HepG2 (cell line): ENCODE results near the gene SLC25A15. TPM values are rescaled to one million over a fixed set of nuclear protein-coding genes. Genes with fewer than 3 reads are reported as not detected.

ENCODE experiments used
- CEBPG ChIP-seq: IDR thresholded peaks from 2 replicates; pipeline ENCODE4 v1.6.1; 2016
- HNF4A ChIP-seq: sonication (generic); formaldehyde crosslinking; IDR thresholded peaks from 2 replicates; pipeline ENCODE4 v1.4.0; 2020; ENCODE audit warnings: missing genetic modification reagents
- MEF2D ChIP-seq: sonication (generic); formaldehyde crosslinking; IDR thresholded peaks from 2 replicates; pipeline ENCODE4 v1.5.1; 2020; ENCODE audit warnings: mild to moderate bottlenecking, missing genetic modification reagents
- NR2F2 ChIP-seq: IDR thresholded peaks from 2 replicates; pipeline ENCODE4 v1.6.1; 2012; ENCODE audit warnings: low read depth, inconsistent platforms, borderline replicate concordance
- TCF12 ChIP-seq, 2 experiments: fragments of 450-650 bp in 1 of 2; sonication (generic) in 1 of 2; formaldehyde crosslinking in 1 of 2; IDR thresholded peaks; 2 replicates each; pipeline versions ENCODE4 v1.6.1 to v1.8.0; 2017 to 2022; ENCODE audit warnings: antibody characterized with exemption in 1 of 2, mild to moderate bottlenecking in 1 of 2, missing genetic modification reagents in 1 of 2, moderate library complexity in 1 of 2
- ZNF331 ChIP-seq: sonication (generic); formaldehyde crosslinking; IDR thresholded peaks from 2 replicates; pipeline ENCODE4 v1.4.0; 2020; ENCODE audit warnings: missing genetic modification reagents
- ZNF775 ChIP-seq: sonication (generic); formaldehyde crosslinking; IDR thresholded peaks from 2 replicates; pipeline ENCODE4 v1.4.0; 2020; ENCODE audit warnings: missing genetic modification reagents, mild to moderate bottlenecking, moderate library complexity, borderline replicate concordance
- polyA plus RNA-seq, 8 experiments: library from polyadenylated mRNA; depleted of rRNA in 3 of 8; stranded (reverse) in 7 of 8; unstranded in 1 of 8; fragments of >200 nt; fragmentation: Illumina TruSeq in 4 of 8; extraction: Trizol in 4 of 8; gene quantifications; 2 replicates each; pipeline versions ENCODE4 v1.2.1 to v1.2.3, GENCODE V29; 2011 to 2016; ENCODE audit warnings: low read depth in 4 of 8, missing spikeins in 1 of 8, mixed read lengths in 1 of 8; ENCODE audit not compliant: insufficient read depth in 1 of 8
- total RNA-seq, 5 experiments: library from RNA; depleted of rRNA; stranded (reverse); fragments of >200 nt; fragmentation: Illumina TruSeq; extraction: Trizol; gene quantifications; 2 replicates each; pipeline ENCODE4 v1.2.3, GENCODE V29; 2016; ENCODE audit warnings: low read depth in 1 of 5
- TF ChIP-seq, protein P1 (sequence below): sonication (generic); formaldehyde crosslinking; IDR thresholded peaks from 2 replicates; pipeline ENCODE4 v1.5.1; 2020; ENCODE audit warnings: mild to moderate bottlenecking, missing genetic modification reagents, borderline replicate concordance
- TF ChIP-seq, protein P2 (sequence below): sonication (generic); formaldehyde crosslinking; IDR thresholded peaks from 2 replicates; pipeline ENCODE4 v1.4.0; 2020; ENCODE audit warnings: missing genetic modification reagents
- TF ChIP-seq, protein P3 (sequence below): IDR thresholded peaks from 2 replicates; pipeline ENCODE4 v1.6.1; 2016; ENCODE audit warnings: missing compliant biosample characterization, missing genetic modification reagents, borderline replicate concordance
- TF ChIP-seq, protein P4 (sequence below): sonication (generic); formaldehyde crosslinking; IDR thresholded peaks from 2 replicates; pipeline ENCODE4 v1.4.0; 2020; ENCODE audit warnings: missing genetic modification reagents, borderline replicate concordance
- TF ChIP-seq, protein P5 (sequence below): IDR thresholded peaks from 2 replicates; pipeline ENCODE4 v1.6.1; 2012; ENCODE audit warnings: inconsistent platforms

SLC25A15 gene
- total and polyA plus RNA-seq, 2 of the 13 experiments (the other 11 are each of a cell fraction or from before 2014, with no cell fraction given) = 17.3 to 39.1 TPM

DNA sequence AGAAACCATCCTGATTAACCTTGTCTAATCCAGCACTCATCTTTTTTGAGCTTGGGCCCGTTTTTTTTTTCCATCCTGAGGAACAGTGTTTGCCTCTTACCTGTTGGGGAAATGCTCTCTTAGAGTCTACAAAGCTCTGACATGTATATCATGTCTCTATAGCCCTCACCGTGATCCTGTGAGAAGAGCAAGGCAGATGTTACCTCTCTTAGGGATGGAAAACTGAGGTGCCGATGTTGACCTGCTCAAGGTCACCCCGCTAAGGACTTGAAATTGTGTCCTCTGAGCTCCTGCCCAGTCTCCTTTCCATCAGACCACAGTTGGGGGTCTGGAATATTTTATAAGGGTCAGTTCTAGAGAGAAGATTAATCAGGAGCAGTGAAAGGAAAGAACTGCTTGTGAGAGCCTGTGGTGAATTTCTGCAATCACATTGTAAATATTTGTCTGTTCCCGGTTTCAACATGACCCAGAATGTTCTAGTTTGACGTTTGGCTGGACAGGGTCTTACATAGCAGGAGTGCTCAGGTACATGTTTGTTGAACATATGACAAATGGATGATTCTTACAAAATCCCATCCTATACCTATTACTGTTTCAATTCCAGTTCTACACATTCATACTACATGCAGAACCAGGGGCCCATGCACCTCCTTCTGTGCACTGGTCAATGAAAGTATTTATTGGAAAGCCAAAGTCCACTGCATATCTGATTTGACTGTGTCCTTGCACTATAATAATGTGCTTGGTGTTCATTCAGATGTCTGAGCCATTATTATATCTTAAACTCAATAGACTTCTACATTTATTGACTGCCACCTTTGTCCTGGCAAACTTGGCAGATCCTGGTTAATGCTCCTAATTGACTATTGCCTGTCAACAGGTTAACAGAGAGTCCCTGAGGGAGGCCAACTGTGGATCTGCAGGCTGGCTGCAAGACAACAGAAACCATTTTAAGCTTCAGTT lies 12.1 kb downstream of the SLC25A15 start (continued):
- TF ChIP-seq, protein P1, sequence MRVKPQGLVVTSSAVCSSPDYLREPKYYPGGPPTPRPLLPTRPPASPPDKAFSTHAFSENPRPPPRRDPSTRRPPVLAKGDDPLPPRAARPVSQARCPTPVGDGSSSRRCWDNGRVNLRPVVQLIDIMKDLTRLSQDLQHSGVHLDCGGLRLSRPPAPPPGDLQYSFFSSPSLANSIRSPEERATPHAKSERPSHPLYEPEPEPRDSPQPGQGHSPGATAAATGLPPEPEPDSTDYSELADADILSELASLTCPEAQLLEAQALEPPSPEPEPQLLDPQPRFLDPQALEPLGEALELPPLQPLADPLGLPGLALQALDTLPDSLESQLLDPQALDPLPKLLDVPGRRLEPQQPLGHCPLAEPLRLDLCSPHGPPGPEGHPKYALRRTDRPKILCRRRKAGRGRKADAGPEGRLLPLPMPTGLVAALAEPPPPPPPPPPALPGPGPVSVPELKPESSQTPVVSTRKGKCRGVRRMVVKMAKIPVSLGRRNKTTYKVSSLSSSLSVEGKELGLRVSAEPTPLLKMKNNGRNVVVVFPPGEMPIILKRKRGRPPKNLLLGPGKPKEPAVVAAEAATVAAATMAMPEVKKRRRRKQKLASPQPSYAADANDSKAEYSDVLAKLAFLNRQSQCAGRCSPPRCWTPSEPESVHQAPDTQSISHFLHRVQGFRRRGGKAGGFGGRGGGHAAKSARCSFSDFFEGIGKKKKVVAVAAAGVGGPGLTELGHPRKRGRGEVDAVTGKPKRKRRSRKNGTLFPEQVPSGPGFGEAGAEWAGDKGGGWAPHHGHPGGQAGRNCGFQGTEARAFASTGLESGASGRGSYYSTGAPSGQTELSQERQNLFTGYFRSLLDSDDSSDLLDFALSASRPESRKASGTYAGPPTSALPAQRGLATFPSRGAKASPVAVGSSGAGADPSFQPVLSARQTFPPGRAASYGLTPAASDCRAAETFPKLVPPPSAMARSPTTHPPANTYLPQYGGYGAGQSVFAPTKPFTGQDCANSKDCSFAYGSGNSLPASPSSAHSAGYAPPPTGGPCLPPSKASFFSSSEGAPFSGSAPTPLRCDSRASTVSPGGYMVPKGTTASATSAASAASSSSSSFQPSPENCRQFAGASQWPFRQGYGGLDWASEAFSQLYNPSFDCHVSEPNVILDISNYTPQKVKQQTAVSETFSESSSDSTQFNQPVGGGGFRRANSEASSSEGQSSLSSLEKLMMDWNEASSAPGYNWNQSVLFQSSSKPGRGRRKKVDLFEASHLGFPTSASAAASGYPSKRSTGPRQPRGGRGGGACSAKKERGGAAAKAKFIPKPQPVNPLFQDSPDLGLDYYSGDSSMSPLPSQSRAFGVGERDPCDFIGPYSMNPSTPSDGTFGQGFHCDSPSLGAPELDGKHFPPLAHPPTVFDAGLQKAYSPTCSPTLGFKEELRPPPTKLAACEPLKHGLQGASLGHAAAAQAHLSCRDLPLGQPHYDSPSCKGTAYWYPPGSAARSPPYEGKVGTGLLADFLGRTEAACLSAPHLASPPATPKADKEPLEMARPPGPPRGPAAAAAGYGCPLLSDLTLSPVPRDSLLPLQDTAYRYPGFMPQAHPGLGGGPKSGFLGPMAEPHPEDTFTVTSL (CRISPR knock-in tag) = peak; percentile 73; the same call in 1 of the 2 replicates
- TF ChIP-seq, protein P2, sequence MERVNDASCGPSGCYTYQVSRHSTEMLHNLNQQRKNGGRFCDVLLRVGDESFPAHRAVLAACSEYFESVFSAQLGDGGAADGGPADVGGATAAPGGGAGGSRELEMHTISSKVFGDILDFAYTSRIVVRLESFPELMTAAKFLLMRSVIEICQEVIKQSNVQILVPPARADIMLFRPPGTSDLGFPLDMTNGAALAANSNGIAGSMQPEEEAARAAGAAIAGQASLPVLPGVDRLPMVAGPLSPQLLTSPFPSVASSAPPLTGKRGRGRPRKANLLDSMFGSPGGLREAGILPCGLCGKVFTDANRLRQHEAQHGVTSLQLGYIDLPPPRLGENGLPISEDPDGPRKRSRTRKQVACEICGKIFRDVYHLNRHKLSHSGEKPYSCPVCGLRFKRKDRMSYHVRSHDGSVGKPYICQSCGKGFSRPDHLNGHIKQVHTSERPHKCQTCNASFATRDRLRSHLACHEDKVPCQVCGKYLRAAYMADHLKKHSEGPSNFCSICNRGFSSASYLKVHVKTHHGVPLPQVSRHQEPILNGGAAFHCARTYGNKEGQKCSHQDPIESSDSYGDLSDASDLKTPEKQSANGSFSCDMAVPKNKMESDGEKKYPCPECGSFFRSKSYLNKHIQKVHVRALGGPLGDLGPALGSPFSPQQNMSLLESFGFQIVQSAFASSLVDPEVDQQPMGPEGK (CRISPR knock-in tag) = peak; percentile 13; the same call in 1 of the 2 replicates
- TF ChIP-seq NR2F2 = peak; percentile 41; the same call in 1 of the 2 replicates
- TF ChIP-seq TCF12 (IDR thresholded peaks at IDR 0.05) = no peak
- no peak for TF ChIP-seq TCF12 (CRISPR knock-in tag; IDR thresholded peaks at IDR 0.05)
- TF ChIP-seq, protein P3, sequence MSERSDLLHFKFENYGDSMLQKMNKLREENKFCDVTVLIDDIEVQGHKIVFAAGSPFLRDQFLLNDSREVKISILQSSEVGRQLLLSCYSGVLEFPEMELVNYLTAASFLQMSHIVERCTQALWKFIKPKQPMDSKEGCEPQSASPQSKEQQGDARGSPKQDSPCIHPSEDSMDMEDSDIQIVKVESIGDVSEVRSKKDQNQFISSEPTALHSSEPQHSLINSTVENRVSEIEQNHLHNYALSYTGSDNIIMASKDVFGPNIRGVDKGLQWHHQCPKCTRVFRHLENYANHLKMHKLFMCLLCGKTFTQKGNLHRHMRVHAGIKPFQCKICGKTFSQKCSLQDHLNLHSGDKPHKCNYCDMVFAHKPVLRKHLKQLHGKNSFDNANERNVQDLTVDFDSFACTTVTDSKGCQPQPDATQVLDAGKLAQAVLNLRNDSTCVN (CRISPR knock-in tag) = 0 out of 2 replicates have a peak, but pooled peaks have one; percentile 34
- TF ChIP-seq ZNF331 = peak; percentile 25; the same call in 1 of the 2 replicates
- TF ChIP-seq ZNF775 (CRISPR knock-in tag) = no peak
- TF ChIP-seq, protein P4, sequence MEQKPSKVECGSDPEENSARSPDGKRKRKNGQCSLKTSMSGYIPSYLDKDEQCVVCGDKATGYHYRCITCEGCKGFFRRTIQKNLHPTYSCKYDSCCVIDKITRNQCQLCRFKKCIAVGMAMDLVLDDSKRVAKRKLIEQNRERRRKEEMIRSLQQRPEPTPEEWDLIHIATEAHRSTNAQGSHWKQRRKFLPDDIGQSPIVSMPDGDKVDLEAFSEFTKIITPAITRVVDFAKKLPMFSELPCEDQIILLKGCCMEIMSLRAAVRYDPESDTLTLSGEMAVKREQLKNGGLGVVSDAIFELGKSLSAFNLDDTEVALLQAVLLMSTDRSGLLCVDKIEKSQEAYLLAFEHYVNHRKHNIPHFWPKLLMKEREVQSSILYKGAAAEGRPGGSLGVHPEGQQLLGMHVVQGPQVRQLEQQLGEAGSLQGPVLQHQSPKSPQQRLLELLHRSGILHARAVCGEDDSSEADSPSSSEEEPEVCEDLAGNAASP (CRISPR knock-in tag) = 0 out of 2 replicates have a peak, but pooled peaks have one; percentile 46
- TF ChIP-seq HNF4A (CRISPR knock-in tag) = peak; percentile 82
- TF ChIP-seq, protein P5, sequence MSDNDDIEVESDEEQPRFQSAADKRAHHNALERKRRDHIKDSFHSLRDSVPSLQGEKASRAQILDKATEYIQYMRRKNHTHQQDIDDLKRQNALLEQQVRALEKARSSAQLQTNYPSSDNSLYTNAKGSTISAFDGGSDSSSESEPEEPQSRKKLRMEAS = peak; percentile 47
- 0 out of 2 replicates have a peak, but pooled peaks have one; percentile 21 for TF ChIP-seq MEF2D (CRISPR knock-in tag)
- TF ChIP-seq CEBPG = peak; percentile 51; the same call in 1 of the 2 replicates
